ENCODE results near the gene NAALADL2. TPM values are rescaled to one million over a fixed set of nuclear protein-coding genes. Genes with fewer than 3 reads are reported as not detected.
"Not testable (repeated sequence)": the region's sequence is repeated elsewhere in the genome, so short reads cannot be mapped to it uniquely, and the experiment has no call there.

NAALADL2 gene
- total RNA-seq, 1 donor from 2014 or later: 5.2 TPM

GRCh38 chr3:175612487-175613196, 753.5 kb downstream of the NAALADL2 start:
- intact Hi-C loops (cut with DNase I): no loop called here
- no peak for DNase-seq (ENCODE audit: missing footprints)
- no peak for ATAC-seq

GRCh38 chr3:175614107-175614506, 755.0 kb downstream of the NAALADL2 start:
- DNase-seq (ENCODE audit: missing footprints); intact Hi-C loops (cut with DNase I); ATAC-seq: not testable (repeated sequence)

GRCh38 chr3:175617247-175617646, 758.1 kb downstream of the NAALADL2 start:
- intact Hi-C loops (cut with DNase I): no loop called here
- ATAC-seq (no peak), DNase-seq (ENCODE audit: missing footprints) (no peak)

DNA sequence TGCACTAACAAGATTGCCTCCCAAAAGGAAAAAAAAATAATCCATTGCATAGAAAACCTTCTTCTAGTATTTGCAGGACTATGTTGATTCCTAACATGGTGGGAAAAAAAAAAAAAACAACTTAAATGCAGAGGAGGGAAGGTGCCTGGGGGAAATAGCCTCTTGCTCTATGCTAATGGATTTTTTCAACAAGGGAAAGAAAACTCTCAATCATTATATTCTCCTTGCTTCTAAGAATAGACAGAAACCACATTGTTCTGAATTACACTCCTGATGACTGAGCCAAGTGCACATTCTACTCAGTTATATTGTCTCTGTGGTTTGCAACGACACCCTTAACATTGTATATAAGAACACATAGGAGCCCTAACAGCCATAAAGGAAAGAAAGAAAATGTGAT, 760.2 kb downstream of the NAALADL2 start:
- DNase-seq (ENCODE audit: missing footprints) (no peak), ATAC-seq (no peak)
- intact Hi-C loops (cut with DNase I): no loop called here

DNA sequence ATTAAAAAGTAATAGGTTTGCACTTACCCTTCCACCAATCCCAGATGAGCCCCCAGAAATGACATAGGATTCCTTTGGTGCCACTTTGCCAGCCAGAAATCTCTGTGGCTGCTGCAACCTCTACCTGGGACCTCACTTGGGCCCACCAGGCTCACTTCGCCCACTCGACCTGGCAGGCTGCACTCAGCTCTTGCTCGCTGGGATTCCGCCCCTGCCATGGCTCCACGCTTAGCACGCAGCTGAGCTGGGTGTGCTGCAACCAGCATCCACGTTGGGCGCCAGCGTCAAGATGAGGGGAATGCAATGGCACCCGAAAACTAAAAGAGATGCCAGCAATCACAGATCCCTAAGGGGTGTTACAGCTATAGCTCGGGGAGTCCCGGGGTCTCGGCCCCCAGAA, 761.0 kb downstream of the NAALADL2 start:
- DNase-seq (ENCODE audit: missing footprints): peak; percentile 27
- ATAC-seq: no peak
- intact Hi-C loops (cut with DNase I): no loop called here

GRCh38 chr3:175620532-175620931, 761.4 kb downstream of the NAALADL2 start:
- DNase-seq (ENCODE audit: missing footprints) (peak; percentile 5), ATAC-seq (no peak)
- intact Hi-C loops (cut with DNase I): no loop called here

GRCh38 chr3:175640958-175641357, 781.8 kb downstream of the NAALADL2 start:
- ATAC-seq (no peak), DNase-seq (ENCODE audit: missing footprints) (no peak)
- intact Hi-C loops (cut with DNase I): no loop called here

- intact Hi-C loops (cut with DNase I): no loop called here
- ATAC-seq (no peak), DNase-seq (ENCODE audit: missing footprints) (no peak)
Measured at GRCh38 chr3:175646865-175647264, 787.7 kb downstream of the NAALADL2 start.

DNA sequence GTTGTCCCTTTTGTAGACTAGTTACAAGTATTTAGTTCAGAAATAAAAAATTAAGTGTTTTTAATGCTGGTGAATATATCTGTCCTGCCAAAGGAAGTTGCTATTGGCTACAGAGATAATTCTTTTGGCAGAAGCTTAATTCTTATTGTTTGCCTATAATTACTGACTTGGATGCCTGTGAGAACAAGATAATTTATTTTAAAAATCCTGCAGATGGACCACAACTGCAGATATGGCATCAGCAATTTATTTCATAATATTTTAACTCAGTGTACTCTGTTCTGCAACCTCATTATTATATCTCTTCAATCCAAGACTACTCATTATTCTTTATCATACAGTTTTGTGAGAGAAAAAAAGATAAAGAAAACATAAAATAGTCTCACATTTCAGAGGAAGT, 789.8 kb downstream of the NAALADL2 start:
- intact Hi-C loops (cut with DNase I): no loop called here
- ATAC-seq: no peak
- DNase-seq (ENCODE audit: missing footprints): no peak

- intact Hi-C loops (cut with DNase I): no loop called here
- DNase-seq (ENCODE audit: missing footprints): no peak
- ATAC-seq: no peak
Measured at GRCh38 chr3:175651716-175652115, 792.6 kb downstream of the NAALADL2 start.

DNA sequence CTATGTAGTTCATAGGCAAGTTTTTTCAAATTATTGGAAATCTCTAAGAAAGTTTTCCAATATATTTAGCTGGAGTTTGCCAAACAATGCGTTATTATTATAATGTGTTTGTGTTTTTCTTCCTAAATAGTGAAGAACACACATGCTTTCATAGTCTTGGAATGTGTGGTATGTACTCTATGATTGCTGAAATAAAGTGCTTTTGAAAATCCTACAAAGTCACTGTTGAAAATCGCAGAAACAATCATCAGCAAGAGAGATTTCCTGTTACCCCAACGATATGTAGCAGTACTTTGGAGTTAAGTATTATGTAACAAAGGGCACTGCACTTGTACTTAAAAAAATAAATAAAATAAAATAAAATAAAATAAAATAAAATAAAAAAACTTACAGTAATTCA, 796.2 kb downstream of the NAALADL2 start:
- no peak for ATAC-seq
- intact Hi-C loops (cut with DNase I): no loop called here
- no peak for DNase-seq (ENCODE audit: missing footprints)

GRCh38 chr3:175656461-175656860, 797.3 kb downstream of the NAALADL2 start:
- no peak for ATAC-seq
- DNase-seq (ENCODE audit: missing footprints): no peak
- intact Hi-C loops (cut with DNase I): no loop called here

- DNase-seq (ENCODE audit: missing footprints) (no peak), ATAC-seq (no peak)
- intact Hi-C loops (cut with DNase I): no loop called here
Measured at GRCh38 chr3:175659670-175660350, 800.7 kb downstream of the NAALADL2 start.

DNA sequence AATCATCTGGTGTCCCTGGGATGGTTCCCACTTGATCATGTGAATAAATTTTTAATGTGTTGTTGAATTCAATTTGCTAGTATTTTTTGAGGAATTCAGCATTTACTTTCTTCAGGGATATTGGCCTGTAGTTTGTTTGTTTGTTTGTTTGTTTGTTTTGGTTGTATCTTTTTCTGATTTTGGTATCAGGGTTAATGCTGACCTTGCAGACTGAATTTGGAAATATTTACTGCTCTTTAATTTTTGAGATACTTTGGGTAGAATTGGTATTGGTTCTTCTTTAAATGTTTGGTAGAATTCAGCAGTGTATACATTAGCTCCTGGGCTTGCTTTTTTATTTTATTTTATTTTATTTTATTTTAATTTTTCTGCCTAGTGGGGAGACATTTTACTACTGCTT, 803.7 kb downstream of the NAALADL2 start:
- intact Hi-C loops (cut with DNase I): no loop called here
- ATAC-seq: no peak
- DNase-seq (ENCODE audit: missing footprints): no peak

GRCh38 chr3:175664911-175665310, 805.8 kb downstream of the NAALADL2 start:
- intact Hi-C loops (cut with DNase I): no loop called here
- DNase-seq (ENCODE audit: missing footprints) (no peak), ATAC-seq (no peak)

DNA sequence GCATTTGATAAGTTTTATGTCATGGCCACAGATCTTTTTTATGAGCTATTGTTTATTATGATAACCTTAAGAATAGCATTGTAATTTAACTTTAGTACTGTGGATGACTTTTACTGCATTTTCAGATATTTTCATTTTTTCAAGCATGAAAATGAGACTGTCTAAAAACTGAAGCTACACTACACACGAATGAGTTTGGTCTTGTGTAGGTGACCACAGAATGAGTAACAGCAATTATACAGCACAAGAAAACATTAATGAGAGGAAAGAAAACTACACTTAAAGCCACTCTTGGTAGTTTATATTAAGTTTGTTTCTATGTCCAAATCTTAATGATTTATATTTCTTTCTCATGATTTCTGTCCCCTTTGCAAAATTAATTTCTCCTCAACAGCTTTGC, 809.2 kb downstream of the NAALADL2 start:
- intact Hi-C loops (cut with DNase I): no loop called here
- DNase-seq (ENCODE audit: missing footprints) (no peak), ATAC-seq (no peak)

DNA sequence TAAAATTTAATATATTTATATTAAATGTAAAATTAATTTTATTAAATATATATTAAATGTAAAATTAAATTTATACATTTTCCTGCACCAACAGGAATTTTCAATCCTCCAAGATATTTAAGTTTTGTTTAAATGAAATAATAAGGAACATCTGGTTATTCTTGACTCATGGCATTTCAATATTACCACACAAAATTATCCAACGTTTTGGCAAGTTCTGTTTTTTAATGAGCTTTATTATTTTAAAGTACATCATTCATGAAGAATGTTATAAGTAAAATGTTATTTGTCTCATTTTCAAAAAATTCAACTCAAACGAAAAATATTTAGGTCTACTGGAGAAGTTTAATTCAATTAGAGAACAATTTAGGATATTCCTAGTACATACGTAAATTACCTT, 811.4 kb downstream of the NAALADL2 start:
- intact Hi-C loops (cut with DNase I): no loop called here
- ATAC-seq: no peak

DNA sequence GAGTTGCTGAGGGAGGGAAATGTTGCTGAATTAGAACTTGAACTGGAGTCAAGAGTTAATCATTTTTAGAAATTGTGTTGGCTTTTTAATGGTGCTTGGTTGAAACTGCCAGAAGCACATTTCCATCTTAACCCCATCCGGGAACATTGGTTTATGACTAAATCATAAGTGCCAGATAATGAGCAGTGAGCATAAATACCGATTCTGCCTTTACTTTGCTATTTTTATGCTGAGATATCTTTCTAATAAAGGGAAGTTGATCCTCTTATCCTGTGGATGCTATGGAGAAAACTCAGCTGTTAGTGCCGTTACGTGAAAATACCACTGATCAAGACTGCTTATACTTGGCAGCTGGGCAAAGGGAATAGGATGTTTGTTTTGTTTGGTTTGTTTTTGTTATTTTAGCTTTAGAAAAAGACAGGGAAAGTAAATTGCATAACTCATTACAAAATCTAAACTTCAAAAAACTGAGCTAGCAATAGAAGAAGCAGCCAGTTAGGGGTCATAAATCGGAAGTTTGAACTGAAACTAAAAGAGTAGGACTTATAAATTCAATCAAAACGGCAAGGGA, 813.1 kb downstream of the NAALADL2 start:
- ATAC-seq: no peak
- DNase-seq (ENCODE audit: missing footprints): no peak
- intact Hi-C loops (cut with DNase I): no loop called here

More for the DNA sequence above, 811.4 kb downstream of the NAALADL2 start:
- no peak for DNase-seq (ENCODE audit: missing footprints)

DNA sequence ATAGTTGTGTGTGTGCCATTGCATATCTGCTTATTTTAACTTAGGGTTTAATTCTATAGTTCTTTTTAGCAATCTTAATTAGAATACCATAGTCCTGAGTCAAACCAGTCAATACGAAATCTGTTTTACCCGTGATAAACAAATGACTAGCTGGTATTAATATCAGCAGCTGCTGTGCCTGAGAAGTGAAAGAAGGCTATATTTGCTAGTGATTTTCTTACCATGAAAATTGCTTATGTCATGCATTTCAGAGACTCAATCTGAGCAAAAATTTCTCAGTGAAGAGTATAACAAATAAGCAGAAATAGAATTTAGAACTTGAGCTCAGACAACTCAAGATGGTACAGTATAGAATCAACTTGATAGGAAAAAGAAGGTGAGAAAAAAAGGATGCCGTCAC, 820.4 kb downstream of the NAALADL2 start:
- intact Hi-C loops (cut with DNase I): no loop called here
- ATAC-seq (no peak), DNase-seq (ENCODE audit: missing footprints) (no peak)

GRCh38 chr3:175692256-175692655, 833.1 kb downstream of the NAALADL2 start:
- ATAC-seq: no peak
- intact Hi-C loops (cut with DNase I): no loop called here
- no peak for DNase-seq (ENCODE audit: missing footprints)

All from Right ventricle myocardium inferior (tissue), 1 donor.